ENCODE results near the gene MAGI2. TPM values are rescaled to one million over a fixed set of nuclear protein-coding genes. Genes with fewer than 3 reads are reported as not detected.

Gene MAGI2
- total RNA-seq, 4 donors from 2014 or later = 7.8 to 44.7 (median 21.1) TPM

- H3K27ac ChIP-seq = no peak overlapping the region
- no peak for ATAC-seq
- H3K9me3 ChIP-seq = no peaks in the 10 kb centered on the region
- H3K4me3 ChIP-seq = no peak overlapping the region
- H3K4me1 ChIP-seq = no peaks in the 10 kb centered on the region
- TF ChIP-seq EP300 (IDR thresholded peaks at IDR 0.05) = no peak
- no peak for TF ChIP-seq POLR2A (IDR thresholded peaks at IDR 0.05)
- TF ChIP-seq, protein P1, sequence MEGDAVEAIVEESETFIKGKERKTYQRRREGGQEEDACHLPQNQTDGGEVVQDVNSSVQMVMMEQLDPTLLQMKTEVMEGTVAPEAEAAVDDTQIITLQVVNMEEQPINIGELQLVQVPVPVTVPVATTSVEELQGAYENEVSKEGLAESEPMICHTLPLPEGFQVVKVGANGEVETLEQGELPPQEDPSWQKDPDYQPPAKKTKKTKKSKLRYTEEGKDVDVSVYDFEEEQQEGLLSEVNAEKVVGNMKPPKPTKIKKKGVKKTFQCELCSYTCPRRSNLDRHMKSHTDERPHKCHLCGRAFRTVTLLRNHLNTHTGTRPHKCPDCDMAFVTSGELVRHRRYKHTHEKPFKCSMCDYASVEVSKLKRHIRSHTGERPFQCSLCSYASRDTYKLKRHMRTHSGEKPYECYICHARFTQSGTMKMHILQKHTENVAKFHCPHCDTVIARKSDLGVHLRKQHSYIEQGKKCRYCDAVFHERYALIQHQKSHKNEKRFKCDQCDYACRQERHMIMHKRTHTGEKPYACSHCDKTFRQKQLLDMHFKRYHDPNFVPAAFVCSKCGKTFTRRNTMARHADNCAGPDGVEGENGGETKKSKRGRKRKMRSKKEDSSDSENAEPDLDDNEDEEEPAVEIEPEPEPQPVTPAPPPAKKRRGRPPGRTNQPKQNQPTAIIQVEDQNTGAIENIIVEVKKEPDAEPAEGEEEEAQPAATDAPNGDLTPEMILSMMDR (IDR thresholded peaks at IDR 0.05) = no peak
- no peaks in the 10 kb centered on the region for H3K36me3 ChIP-seq
- no peaks in the 10 kb centered on the region for H3K27me3 ChIP-seq
These were observed 1395.9 kb downstream of the MAGI2 start for GRCh38 chr7:78057571-78057970.

GRCh38 chr7:78055599-78055998 lies 1397.9 kb downstream of the MAGI2 start:
- no peak overlapping the region for H3K27ac ChIP-seq
- 64 to 100% methylated on average over 1 of the region's 1 CpG for WGBS, 2 donors (ENCODE audit: low coverage in 1 of 2)
- no peak for ATAC-seq
- H3K4me1 ChIP-seq = no peaks in the 10 kb centered on the region
- no peaks in the 10 kb centered on the region for H3K9me3 ChIP-seq
- TF ChIP-seq EP300 (IDR thresholded peaks at IDR 0.05) = no peak
- TF ChIP-seq POLR2A (IDR thresholded peaks at IDR 0.05) = no peak
- TF ChIP-seq, protein P1 (IDR thresholded peaks at IDR 0.05) = no peak
- no peak for TF ChIP-seq POLR2AphosphoS5 (IDR thresholded peaks at IDR 0.05)
- no peak overlapping the region for H3K4me3 ChIP-seq
- no peaks in the 10 kb centered on the region for H3K36me3 ChIP-seq
- no peaks in the 10 kb centered on the region for H3K27me3 ChIP-seq

DNA sequence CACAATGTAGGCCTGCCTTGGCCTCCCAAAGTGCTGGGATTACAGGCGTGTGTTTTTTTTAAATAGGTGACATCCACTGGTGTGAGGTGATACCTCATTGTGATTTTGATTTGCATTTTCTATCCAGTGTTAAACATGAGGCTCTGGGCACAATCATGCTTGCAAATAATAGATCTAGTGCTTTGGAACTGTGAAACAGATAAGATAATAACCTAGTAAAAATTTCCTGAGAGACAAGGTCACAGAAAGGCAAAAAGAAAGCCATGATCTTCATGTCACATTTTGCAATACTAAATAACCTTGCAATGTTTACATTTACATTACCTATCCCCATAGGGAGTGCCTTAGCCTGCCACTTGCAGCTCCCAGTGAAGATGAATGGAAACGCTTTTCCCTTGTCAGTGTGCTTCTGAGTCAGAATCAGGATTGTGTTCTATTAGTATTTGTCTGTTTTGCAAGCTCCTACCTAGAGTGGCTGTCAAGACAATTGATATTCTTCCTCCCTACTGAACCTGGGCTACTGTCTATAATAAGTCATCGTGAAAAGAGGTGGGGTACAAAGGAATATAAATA lies 1398.4 kb downstream of the MAGI2 start:
- H3K9me3 ChIP-seq = no peaks in the 10 kb centered on the region
- WGBS, 2 donors (ENCODE audit: low coverage in 1 of 2) = 68 to 100% methylated on average over 1 to 3 of the region's 3 CpGs
- ATAC-seq = no peak
- H3K4me1 ChIP-seq = no peaks in the 10 kb centered on the region
- H3K36me3 ChIP-seq = no peaks in the 10 kb centered on the region
- H3K27me3 ChIP-seq = no peaks in the 10 kb centered on the region
- TF ChIP-seq POLR2A (IDR thresholded peaks at IDR 0.05) = no peak
- no peak for TF ChIP-seq POLR2AphosphoS5 (IDR thresholded peaks at IDR 0.05)
- TF ChIP-seq, protein P1 (IDR thresholded peaks at IDR 0.05) = no peak
- TF ChIP-seq EP300 (IDR thresholded peaks at IDR 0.05) = no peak
- H3K4me3 ChIP-seq = no peak overlapping the region
- no peak overlapping the region for H3K27ac ChIP-seq

GRCh38 chr7:78052112-78052511 lies 1401.4 kb downstream of the MAGI2 start:
- H3K4me1 ChIP-seq = no peaks in the 10 kb centered on the region
- no peaks in the 10 kb centered on the region for H3K27me3 ChIP-seq
- no peaks in the 10 kb centered on the region for H3K36me3 ChIP-seq
- no peak for ATAC-seq
- H3K27ac ChIP-seq = no peak overlapping the region
- WGBS, 2 donors (ENCODE audit: low coverage in 1 of 2) = 28 to 73% methylated on average over 2 to 3 of the region's 7 CpGs
- no peak overlapping the region for H3K4me3 ChIP-seq
- no peaks in the 10 kb centered on the region for H3K9me3 ChIP-seq
- TF ChIP-seq POLR2AphosphoS5 (IDR thresholded peaks at IDR 0.05) (no peak), POLR2A (IDR thresholded peaks at IDR 0.05) (no peak), EP300 (IDR thresholded peaks at IDR 0.05) (no peak)
- TF ChIP-seq, protein P1 (IDR thresholded peaks at IDR 0.05) = no peak

GRCh38 chr7:78047800-78048199 lies 1405.7 kb downstream of the MAGI2 start:
- no peak overlapping the region for H3K4me3 ChIP-seq
- H3K27me3 ChIP-seq = no peaks in the 10 kb centered on the region
- TF ChIP-seq, protein P1 (IDR thresholded peaks at IDR 0.05) = no peak
- TF ChIP-seq POLR2A (IDR thresholded peaks at IDR 0.05) (no peak), POLR2AphosphoS5 (IDR thresholded peaks at IDR 0.05) (no peak), EP300 (IDR thresholded peaks at IDR 0.05) (no peak)
- no peaks in the 10 kb centered on the region for H3K9me3 ChIP-seq
- H3K36me3 ChIP-seq = no peaks in the 10 kb centered on the region
- H3K27ac ChIP-seq = no peak overlapping the region
- ATAC-seq = no peak
- no peaks in the 10 kb centered on the region for H3K4me1 ChIP-seq
- WGBS, 2 donors (ENCODE audit: low coverage in 1 of 2) = 83 to 100% methylated on average over 2 to 3 of the region's 3 CpGs
